OCI-LY3 (cell line): ENCODE data around the gene STPG4.

Source experiments
- H2AFZ ChIP-seq: fragments of 200-600, 300-600 bp; shearing (Covaris generic); 2 replicates; pipeline ENCODE4 v1.6.0; 2014; ENCODE audit warnings: antibody characterized with exemption, low read depth, low read length
- H3K27ac ChIP-seq: fragments of 200-600, 300-600 bp; sonication (generic); 2 replicates; pipeline ENCODE4 v1.5.1; 2014; ENCODE audit warnings: mild to moderate bottlenecking, low read length, moderate library complexity, mixed read lengths
- H3K27me3 ChIP-seq: fragments of 200-600, 300-600 bp; sonication (generic); 2 replicates; pipeline ENCODE4 v1.6.1; 2014; ENCODE audit warnings: low read depth, low read length, mixed read lengths
- H3K36me3 ChIP-seq: fragments of 200-600, 300-600 bp; sonication (generic); replicated peaks from 2 replicates; pipeline ENCODE3; 2014; ENCODE audit warnings: low read depth, low read length, mixed read lengths
- H3K4me1 ChIP-seq: fragments of 300-600, 200-600 bp; sonication (generic); 2 replicates; pipeline ENCODE4 v1.6.1; 2014; ENCODE audit warnings: low read length, mixed read lengths
- H3K4me2 ChIP-seq: fragments of 200-600, 300-600 bp; sonication (generic); 2 replicates; pipeline ENCODE4 v1.6.1; 2014; ENCODE audit warnings: low read length, mixed read lengths
- H3K4me3 ChIP-seq: fragments of 300-600, 200-600 bp; sonication (generic); 2 replicates; pipeline ENCODE4 v1.5.1; 2014; ENCODE audit warnings: antibody characterized with exemption, mild to moderate bottlenecking, low read length, moderate library complexity
- H3K79me2 ChIP-seq: fragments of 300-600, 200-600 bp; shearing (Covaris generic); 2 replicates; pipeline ENCODE4 v1.6.1; 2014; ENCODE audit warnings: mild to moderate bottlenecking, low read length, mixed read lengths
- H3K9ac ChIP-seq: fragments of 300-600, 200-600 bp; shearing (Covaris generic); 2 replicates; pipeline ENCODE4 v1.6.0; 2014; ENCODE audit warnings: mild to moderate bottlenecking, low read length, moderate library complexity
- H3K9me3 ChIP-seq: fragments of 200-600, 300-600 bp; shearing (Covaris generic); 2 replicates; pipeline ENCODE4 v1.6.1; 2014; ENCODE audit warnings: low read length, mixed read lengths; ENCODE audit not compliant: insufficient read depth
- H4K20me1 ChIP-seq: fragments of 200-600, 300-600 bp; sonication (generic); 2 replicates; pipeline ENCODE4 v1.6.1; 2016; ENCODE audit warnings: low read length, mixed read lengths; ENCODE audit not compliant: insufficient read depth
- CTCF ChIP-seq: fragments of 200-600, 300-600 bp; sonication (generic); IDR thresholded peaks from 2 replicates; pipeline ENCODE4 v1.5.1; 2014; ENCODE audit warnings: antibody characterized with exemption, low read length, low read depth
- EZH2phosphoT487 ChIP-seq: fragments of 200-600 bp; shearing (Covaris generic); IDR thresholded peaks from 2 replicates; pipeline ENCODE4 v1.6.1; 2018; ENCODE audit warnings: antibody characterized with exemption, mixed run types, low read depth

The STPG4 gene

GRCh38 chr2:47083886-47084687 is 71.0 kb downstream of the STPG4 start:
- no peaks in the 10 kb centered on the region for H3K27me3 ChIP-seq
- no peaks in the 10 kb centered on the region for H3K4me1 ChIP-seq
- H2AFZ ChIP-seq: no peak overlapping the region
- no peak overlapping the region for H3K4me3 ChIP-seq
- H3K36me3 ChIP-seq: no peaks in the 10 kb centered on the region
- no peak overlapping the region for H3K27ac ChIP-seq
- H3K9me3 ChIP-seq: no peaks in the 10 kb centered on the region
- H4K20me1 ChIP-seq: no peaks in the 10 kb centered on the region
- no peak overlapping the region for H3K9ac ChIP-seq
- TF ChIP-seq CTCF (no peak), EZH2phosphoT487 (no peak)
- H3K4me2 ChIP-seq: no peak overlapping the region
- no peaks in the 10 kb centered on the region for H3K79me2 ChIP-seq

GRCh38 chr2:47083485-47083884 is 71.6 kb downstream of the STPG4 start:
- no peak overlapping the region for H2AFZ ChIP-seq
- H3K9me3 ChIP-seq: no peaks in the 10 kb centered on the region
- H3K4me3 ChIP-seq: no peak overlapping the region
- H3K4me2 ChIP-seq: no peak overlapping the region
- no peak for TF ChIP-seq EZH2phosphoT487
- no peak for TF ChIP-seq CTCF
- no peaks in the 10 kb centered on the region for H3K27me3 ChIP-seq
- no peaks in the 10 kb centered on the region for H4K20me1 ChIP-seq
- no peaks in the 10 kb centered on the region for H3K36me3 ChIP-seq
- H3K79me2 ChIP-seq: no peaks in the 10 kb centered on the region
- no peak overlapping the region for H3K9ac ChIP-seq
- no peak overlapping the region for H3K27ac ChIP-seq
- H3K4me1 ChIP-seq: no peaks in the 10 kb centered on the region

GRCh38 chr2:47083005-47083404 is 72.1 kb downstream of the STPG4 start:
- H3K4me2 ChIP-seq: no peak overlapping the region
- no peak overlapping the region for H3K9ac ChIP-seq
- H3K27me3 ChIP-seq: no peaks in the 10 kb centered on the region
- no peak overlapping the region for H2AFZ ChIP-seq
- no peaks in the 10 kb centered on the region for H3K79me2 ChIP-seq
- no peak for TF ChIP-seq EZH2phosphoT487
- no peak for TF ChIP-seq CTCF
- no peaks in the 10 kb centered on the region for H3K9me3 ChIP-seq
- H3K4me3 ChIP-seq: no peak overlapping the region
- no peaks in the 10 kb centered on the region for H3K36me3 ChIP-seq
- H4K20me1 ChIP-seq: no peaks in the 10 kb centered on the region
- H3K4me1 ChIP-seq: no peaks in the 10 kb centered on the region
- no peak overlapping the region for H3K27ac ChIP-seq

GRCh38 chr2:47080888-47081301 is 74.2 kb downstream of the STPG4 start:
- no peaks in the 10 kb centered on the region for H3K36me3 ChIP-seq
- H2AFZ ChIP-seq: no peak overlapping the region
- H3K4me2 ChIP-seq: no peak overlapping the region
- H3K4me3 ChIP-seq: no peak overlapping the region
- H3K79me2 ChIP-seq: no peaks in the 10 kb centered on the region
- no peak overlapping the region for H3K27ac ChIP-seq
- no peaks in the 10 kb centered on the region for H4K20me1 ChIP-seq
- no peaks in the 10 kb centered on the region for H3K4me1 ChIP-seq
- no peak overlapping the region for H3K9ac ChIP-seq
- H3K9me3 ChIP-seq: no peaks in the 10 kb centered on the region
- H3K27me3 ChIP-seq: no peaks in the 10 kb centered on the region
- no peak for TF ChIP-seq EZH2phosphoT487
- no peak for TF ChIP-seq CTCF
